ENCODE results near the gene IDH1.

DNA sequence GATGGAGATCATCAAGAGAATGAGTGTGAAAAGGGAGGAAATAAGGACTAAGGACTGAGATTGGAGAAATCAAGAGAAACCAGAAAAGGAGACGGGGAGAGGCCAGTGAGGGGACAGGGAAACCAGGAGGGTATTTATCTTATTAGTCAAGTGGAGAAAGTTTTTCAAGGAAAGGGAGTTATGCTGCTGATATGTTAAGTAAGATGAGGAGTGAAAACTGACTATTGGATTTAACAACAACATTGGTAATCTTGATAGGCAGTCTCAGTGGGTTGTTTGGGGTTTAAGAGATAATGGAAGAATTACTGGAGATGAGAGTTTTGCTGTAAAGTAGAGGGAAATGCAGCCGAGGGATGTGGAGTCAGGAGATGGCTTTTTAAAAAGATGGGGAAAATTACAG is 41.7 kb upstream of the IDH1 start:
- TF ChIP-seq, protein P1, sequence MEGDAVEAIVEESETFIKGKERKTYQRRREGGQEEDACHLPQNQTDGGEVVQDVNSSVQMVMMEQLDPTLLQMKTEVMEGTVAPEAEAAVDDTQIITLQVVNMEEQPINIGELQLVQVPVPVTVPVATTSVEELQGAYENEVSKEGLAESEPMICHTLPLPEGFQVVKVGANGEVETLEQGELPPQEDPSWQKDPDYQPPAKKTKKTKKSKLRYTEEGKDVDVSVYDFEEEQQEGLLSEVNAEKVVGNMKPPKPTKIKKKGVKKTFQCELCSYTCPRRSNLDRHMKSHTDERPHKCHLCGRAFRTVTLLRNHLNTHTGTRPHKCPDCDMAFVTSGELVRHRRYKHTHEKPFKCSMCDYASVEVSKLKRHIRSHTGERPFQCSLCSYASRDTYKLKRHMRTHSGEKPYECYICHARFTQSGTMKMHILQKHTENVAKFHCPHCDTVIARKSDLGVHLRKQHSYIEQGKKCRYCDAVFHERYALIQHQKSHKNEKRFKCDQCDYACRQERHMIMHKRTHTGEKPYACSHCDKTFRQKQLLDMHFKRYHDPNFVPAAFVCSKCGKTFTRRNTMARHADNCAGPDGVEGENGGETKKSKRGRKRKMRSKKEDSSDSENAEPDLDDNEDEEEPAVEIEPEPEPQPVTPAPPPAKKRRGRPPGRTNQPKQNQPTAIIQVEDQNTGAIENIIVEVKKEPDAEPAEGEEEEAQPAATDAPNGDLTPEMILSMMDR (IDR thresholded peaks at IDR 0.05): no peak
- TF ChIP-seq EP300 (IDR thresholded peaks at IDR 0.05) (no peak), POLR2AphosphoS5 (IDR thresholded peaks at IDR 0.05) (no peak)
